Natural killer cell (primary cell): Measurements from ENCODE around the gene S100A5. TPM values are rescaled to one million over a fixed set of nuclear protein-coding genes. Genes with fewer than 3 reads are reported as not detected.

Experiments
- ATAC-seq, 3 donors: fragments of 150-1000 bp in 2 of 3; fragments of 200-7000 bp in 1 of 3; cut with Tn5 transposase; 1 replicate in 1 of 3; 2 replicates in 2 of 3; pipeline ENCODE4 v1.10.0; 2021; ENCODE audit warnings: mild to moderate bottlenecking in 2 of 3, moderate library complexity in 2 of 3
- DNase-seq, 2 donors: peaks; one replicate each; pipeline versions ENCODE4 v3.0.0 to v3.0.0-alpha.2; 2013 to 2021; ENCODE audit warnings: mixed read lengths in 1 of 2
- H3K27ac ChIP-seq: one replicate; pipeline ENCODE4 v1.5.1; 2013; ENCODE audit warnings: mild to moderate bottlenecking, low read length
- H3K27me3 ChIP-seq: one replicate; pipeline ENCODE4 v1.6.1; 2013; ENCODE audit warnings: low read length; ENCODE audit not compliant: control insufficient read depth, insufficient read depth
- H3K36me3 ChIP-seq: one replicate; pipeline ENCODE4 v1.6.1; 2013; ENCODE audit warnings: low read length; ENCODE audit not compliant: control insufficient read depth, insufficient read depth
- H3K4me1 ChIP-seq: one replicate; pipeline ENCODE4 v1.6.1; 2013; ENCODE audit warnings: low read length; ENCODE audit not compliant: control insufficient read depth, insufficient read depth
- H3K4me3 ChIP-seq: one replicate; pipeline ENCODE4 v1.5.1; 2013; ENCODE audit warnings: low read length
- H3K9me3 ChIP-seq: one replicate; pipeline ENCODE4 v1.6.1; 2013; ENCODE audit warnings: low read length; ENCODE audit not compliant: control insufficient read depth, insufficient read depth
- H3K27ac Mint-ChIP-seq, 2 donors: one replicate each; pipeline ENCODE4 v1.8.0; 2022; ENCODE audit warnings: mild to moderate bottlenecking in 2 of 2, mixed read lengths in 2 of 2, moderate library complexity in 1 of 2
- H3K27me3 Mint-ChIP-seq, 2 donors: one replicate each; pipeline ENCODE4 v1.8.0; 2022; ENCODE audit warnings: low read depth in 2 of 2, mixed read lengths in 2 of 2
- H3K36me3 Mint-ChIP-seq: one replicate; pipeline ENCODE4 v1.8.0; 2022; ENCODE audit warnings: mixed read lengths
- H3K4me1 Mint-ChIP-seq, 2 donors: one replicate each; pipeline ENCODE4 v1.8.0; 2022; ENCODE audit warnings: mixed read lengths in 2 of 2
- H3K4me3 Mint-ChIP-seq: one replicate; pipeline ENCODE4 v1.8.0; 2022; ENCODE audit warnings: mild to moderate bottlenecking, moderate library complexity, mixed read lengths
- H3K9me3 Mint-ChIP-seq, 2 donors: one replicate each; pipeline ENCODE4 v1.8.0; 2022; ENCODE audit warnings: mixed read lengths in 2 of 2
- WGBS: methylation state at CpG from one replicate; pipeline ENCODE4 v1.1.7; 2013; ENCODE audit warnings: missing lambda C conversion rate; ENCODE audit not compliant: insufficient coverage; 5-methylcytosine and 5-hydroxymethylcytosine counted together
- intact Hi-C: fragments of 100-400 bp; cut with micrococcal nuclease; formaldehyde crosslinking; loops from one replicate; pipeline ENCODE4 v1.14.2; 2022
- total RNA-seq, 4 donors: library from RNA; stranded (reverse); fragments of 120-200 nt in 1 of 4; gene quantifications; one replicate each; pipeline versions ENCODE4 v1.2.3 to v1.2.4, GENCODE V29; 2013 to 2022
- TF ChIP-seq, protein P1 (sequence below): fragments of 200-600 bp; IDR thresholded peaks from one replicate; pipeline ENCODE4 v1.8.0; 2022; ENCODE audit warnings: antibody characterized with exemption

S100A5 gene
- total RNA-seq, 3 donors from 2014 or later (not counting 1 experiment from before 2014, with no cell fraction given), result not detected

DNA sequence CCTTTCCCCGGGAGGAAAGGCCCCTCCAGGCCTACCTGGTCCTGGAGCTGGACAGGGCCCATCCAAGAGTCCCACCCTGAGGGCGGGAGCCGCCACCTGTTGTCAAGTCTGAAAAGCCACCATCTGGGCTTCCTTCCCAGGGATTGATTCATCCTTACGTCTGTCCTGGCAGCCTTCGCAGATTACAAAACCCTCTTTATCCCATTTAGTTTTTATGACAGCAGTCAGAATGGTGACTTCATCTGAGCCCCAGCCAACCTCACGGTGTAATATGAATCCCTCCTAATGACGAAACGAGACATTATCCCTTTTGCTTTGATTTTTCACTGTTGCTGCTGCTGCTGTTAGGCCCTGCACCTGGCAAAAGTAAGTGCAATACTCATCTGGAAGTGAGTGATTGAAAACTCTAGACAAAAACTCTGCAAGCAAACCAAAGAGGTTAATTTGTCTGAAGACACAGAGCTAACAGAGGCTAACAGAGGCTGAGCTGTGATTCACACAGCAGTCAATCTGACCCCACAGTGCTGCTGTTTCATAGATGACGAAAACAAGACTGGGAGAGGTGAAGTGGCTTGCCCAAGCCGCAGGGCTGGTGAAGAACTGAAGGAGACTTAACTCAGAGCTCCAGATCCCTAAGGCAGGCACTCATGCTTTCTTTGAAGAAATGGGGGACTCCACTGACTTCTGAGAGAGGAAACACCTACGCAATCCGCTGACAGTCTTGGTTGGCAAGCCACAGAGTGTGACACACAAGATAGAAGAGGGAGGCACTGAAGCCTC is 50.3 kb downstream of the S100A5 start:
- H3K4me1 ChIP-seq, result peaks cover 5% of the 10 kb centered on the region
- Mint-ChIP-seq H3K4me1 (peaks cover 0 to 4% of the 10 kb centered on the region in 2 donors), H3K27me3 (peaks cover 17 to 20% of the 10 kb centered on the region in 2 donors), H3K36me3 (no peaks in the 10 kb centered on the region), H3K4me3 (no peak overlapping the region), H3K27ac (no peak overlapping the region), H3K9me3 (no peaks in the 10 kb centered on the region)
- ATAC-seq (peak in 1 of 3 donors; percentile 55), DNase-seq (no peak)
- H3K36me3 ChIP-seq, result no peaks in the 10 kb centered on the region
- intact Hi-C loops, result no loop called here
- H3K27ac ChIP-seq, result no peak overlapping the region
- H3K27me3 ChIP-seq, result no peaks in the 10 kb centered on the region
- 65% methylated on average over 12 of the region's 12 CpGs for WGBS
- H3K4me3 ChIP-seq, result no peak overlapping the region
- TF ChIP-seq, protein P1, sequence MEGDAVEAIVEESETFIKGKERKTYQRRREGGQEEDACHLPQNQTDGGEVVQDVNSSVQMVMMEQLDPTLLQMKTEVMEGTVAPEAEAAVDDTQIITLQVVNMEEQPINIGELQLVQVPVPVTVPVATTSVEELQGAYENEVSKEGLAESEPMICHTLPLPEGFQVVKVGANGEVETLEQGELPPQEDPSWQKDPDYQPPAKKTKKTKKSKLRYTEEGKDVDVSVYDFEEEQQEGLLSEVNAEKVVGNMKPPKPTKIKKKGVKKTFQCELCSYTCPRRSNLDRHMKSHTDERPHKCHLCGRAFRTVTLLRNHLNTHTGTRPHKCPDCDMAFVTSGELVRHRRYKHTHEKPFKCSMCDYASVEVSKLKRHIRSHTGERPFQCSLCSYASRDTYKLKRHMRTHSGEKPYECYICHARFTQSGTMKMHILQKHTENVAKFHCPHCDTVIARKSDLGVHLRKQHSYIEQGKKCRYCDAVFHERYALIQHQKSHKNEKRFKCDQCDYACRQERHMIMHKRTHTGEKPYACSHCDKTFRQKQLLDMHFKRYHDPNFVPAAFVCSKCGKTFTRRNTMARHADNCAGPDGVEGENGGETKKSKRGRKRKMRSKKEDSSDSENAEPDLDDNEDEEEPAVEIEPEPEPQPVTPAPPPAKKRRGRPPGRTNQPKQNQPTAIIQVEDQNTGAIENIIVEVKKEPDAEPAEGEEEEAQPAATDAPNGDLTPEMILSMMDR, result no peak
- H3K9me3 ChIP-seq, result no peaks in the 10 kb centered on the region

DNA sequence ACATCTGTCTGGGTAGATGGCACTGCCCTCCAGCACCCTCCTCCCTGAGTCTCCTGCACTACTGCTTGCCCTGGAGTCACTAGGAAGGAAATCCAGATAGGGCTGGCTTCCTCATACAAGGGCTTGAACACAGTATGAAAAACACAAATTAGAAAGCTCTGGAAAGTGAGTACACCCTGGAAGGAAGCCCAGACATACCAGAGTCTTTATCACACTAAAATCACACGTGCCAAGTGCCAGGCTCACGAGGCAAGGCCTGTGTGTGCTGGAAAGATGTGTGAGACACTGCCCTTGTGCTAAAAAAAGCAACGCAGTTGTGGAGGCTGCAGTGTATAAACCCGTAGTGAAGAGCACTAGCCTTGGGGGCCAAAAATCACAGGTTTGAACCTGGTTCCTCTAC is 52.0 kb downstream of the S100A5 start:
- no peak overlapping the region for H3K27ac ChIP-seq
- intact Hi-C loops, result no loop called here

DNA sequence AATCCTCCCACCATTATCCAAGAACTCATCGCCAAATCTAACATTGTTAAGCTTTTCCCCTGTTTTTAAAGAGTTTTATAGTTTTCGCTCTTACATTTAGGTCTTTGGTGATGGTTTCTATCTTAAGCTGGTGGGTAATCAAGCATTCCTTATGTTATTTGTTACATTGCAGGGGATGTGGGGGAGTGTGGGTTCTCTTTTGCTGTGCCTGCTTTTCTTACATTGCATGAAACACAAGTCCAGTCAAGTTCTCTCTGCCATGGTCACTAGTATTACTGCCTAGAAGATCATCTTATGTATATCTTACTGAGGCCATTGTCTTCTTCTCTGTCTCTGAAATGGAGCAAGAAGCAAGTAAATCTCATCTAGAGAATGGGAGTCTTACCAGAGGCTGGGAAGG is 53.0 kb downstream of the S100A5 start:
- Histone ChIP-seq H3K9me3 (no peaks in the 10 kb centered on the region), H3K27ac (no peak overlapping the region), H3K27me3 (no peaks in the 10 kb centered on the region), H3K36me3 (no peaks in the 10 kb centered on the region), H3K4me3 (no peak overlapping the region), H3K4me1 (no peaks in the 10 kb centered on the region)
- Mint-ChIP-seq H3K4me3 (no peak overlapping the region), H3K9me3 (no peaks in the 10 kb centered on the region), H3K27ac (no peak overlapping the region), H3K4me1 (peaks cover 0 to 4% of the 10 kb centered on the region in 2 donors), H3K27me3 (peaks cover 20 to 24% of the 10 kb centered on the region in 2 donors), H3K36me3 (no peaks in the 10 kb centered on the region)
- intact Hi-C loops, result no loop called here
- TF ChIP-seq, protein P1, result no peak
- no peak for DNase-seq
- no peak for ATAC-seq
- WGBS, result 90% methylated on average over 2 of the region's 2 CpGs

More for the DNA sequence above, 52.0 kb downstream of the S100A5 start:
- no peak overlapping the region for H3K27ac Mint-ChIP-seq
- ATAC-seq (no peak), DNase-seq (no peak)
- peaks cover 0 to 4% of the 10 kb centered on the region in 2 donors for H3K4me1 Mint-ChIP-seq
- no peaks in the 10 kb centered on the region for H3K27me3 ChIP-seq
- H3K36me3 Mint-ChIP-seq, result no peaks in the 10 kb centered on the region
- H3K36me3 ChIP-seq, result no peaks in the 10 kb centered on the region
- no peak overlapping the region for H3K4me3 Mint-ChIP-seq
- H3K27me3 Mint-ChIP-seq, result peaks cover 22 to 26% of the 10 kb centered on the region in 2 donors
- H3K9me3 Mint-ChIP-seq, result no peaks in the 10 kb centered on the region
- no peak overlapping the region for H3K4me3 ChIP-seq
- TF ChIP-seq, protein P1, result no peak
- H3K4me1 ChIP-seq, result no peaks in the 10 kb centered on the region
- H3K9me3 ChIP-seq, result no peaks in the 10 kb centered on the region
- WGBS, result 36% methylated on average over 4 of the region's 4 CpGs

Other genes starting within 250 kb of the S100A5 start
- not detected for gene PGLYRP3, start 228.0 kb downstream of the S100A5 start, total RNA-seq
- not detected for gene PGLYRP4, start 192.1 kb downstream of the S100A5 start, total RNA-seq
- gene S100A9, start 183.1 kb downstream of the S100A5 start, total RNA-seq, result 100 to 1,000 TPM in 2 of 3 donors, 10 to 100 TPM in 1; 13.1 to 334 (median 116) TPM
- gene S100A12, start 165.3 kb downstream of the S100A5 start, total RNA-seq, result 10 to 100 TPM in 2 of 3 donors, not detected in 1; 11.4 to 20.4 TPM
- 100 to 1,000 TPM in 1 of 3 donors, 10 to 100 TPM in 1, 1 to 10 TPM in 1; 1.8 to 220 (median 75.8) TPM for gene S100A8, start 149.9 kb downstream of the S100A5 start, total RNA-seq
- not detected for gene S100A7A, start 124.4 kb downstream of the S100A5 start, total RNA-seq
- gene S100A7, start 80.3 kb downstream of the S100A5 start, total RNA-seq, result not detected
- 100 to 1,000 TPM; 174 to 261 (median 245) TPM for gene S100A6, start 4.9 kb downstream of the S100A5 start, total RNA-seq
- gene S100A4, start 4.9 kb upstream of the S100A5 start, total RNA-seq, result 100 to 1,000 TPM; 509 to 689 (median 597) TPM
- not detected for gene S100A3, start 8.3 kb upstream of the S100A5 start, total RNA-seq
- not detected for gene S100A2, start 24.9 kb upstream of the S100A5 start, total RNA-seq
- not detected for gene S100A16, start 72.2 kb upstream of the S100A5 start, total RNA-seq
- not detected for gene S100A14, start 75.4 kb upstream of the S100A5 start, total RNA-seq
- 1 to 10 TPM; 4.0 to 5.8 (median 4.1) TPM for gene S100A13, start 86.6 kb upstream of the S100A5 start, total RNA-seq
- not detected for gene S100A1, start 87.5 kb upstream of the S100A5 start, total RNA-seq
- 100 to 1,000 TPM in 2 of 3 donors, 10 to 100 TPM in 1; 94.7 to 110 (median 106) TPM for gene CHTOP, start 93.1 kb upstream of the S100A5 start, total RNA-seq
- gene SNAPIN, start 117.8 kb upstream of the S100A5 start, total RNA-seq, result 10 to 100 TPM; 21.0 to 25.5 (median 23.5) TPM
- 100 to 1,000 TPM in 2 of 3 donors, 10 to 100 TPM in 1; 97.6 to 134 (median 110) TPM for gene ILF2, start 130.1 kb upstream of the S100A5 start, total RNA-seq
- not detected for gene NPR1, start 137.8 kb upstream of the S100A5 start, total RNA-seq
- gene INTS3, start 187.1 kb upstream of the S100A5 start, total RNA-seq, result 10 to 100 TPM; 44.3 to 55.3 (median 44.5) TPM
- 100 to 1,000 TPM in 1 of 3 donors, 10 to 100 TPM in 2; 65.3 to 107 (median 89.8) TPM for gene SLC27A3, start 234.5 kb upstream of the S100A5 start, total RNA-seq